IMR-90 (cell line): ENCODE data around the gene CAVIN2. TPM values are rescaled to one million over a fixed set of nuclear protein-coding genes. Genes with fewer than 3 reads are reported as not detected.

Experiments
- ATAC-seq: fragments of 200-7000 bp; cut with Tn5 transposase; 2 replicates; pipeline ENCODE4 v1.9.1; 2020; ENCODE audit warnings: low read depth, mild to moderate bottlenecking, moderate library complexity
- BruUV-seq: library from RNA; stranded (reverse); fragments of 400-500 nt; replicated peaks from 2 replicates; lab custom pipeline; 2021; lab: Mats Ljungman, UMichigan
- CTCF ChIA-PET: fragments of 300-600 bp; formaldehyde crosslinking; extraction: SDS; loops from one replicate; lab custom pipeline; 2021; ENCODE audit warnings: antibody characterized with exemption; lab: Yijun Ruan, JAX
- POLR2A ChIA-PET: fragments of 300-600 bp; sonication (Branson Sonifier 250); formaldehyde crosslinking; loops from one replicate; lab custom pipeline; 2022; ENCODE audit warnings: antibody characterized with exemption; ENCODE audit not compliant: unreplicated experiment; lab: Charles Lee
- DNase-seq: peaks from one replicate; pipeline ENCODE4 v3.0.0; 2013
- H2AFZ ChIP-seq: replicated peaks from 2 replicates; pipeline ENCODE3; 2013; ENCODE audit warnings: low read length, mild to moderate bottlenecking; ENCODE audit not compliant: poor library complexity
- H2AK5ac ChIP-seq: 2 replicates; pipeline ENCODE4 v1.6.1; 2013; ENCODE audit warnings: low read depth, low read length, inconsistent platforms
- H2AK9ac ChIP-seq: replicated peaks from 2 replicates; pipeline ENCODE3; 2013; ENCODE audit warnings: mild to moderate bottlenecking, low read depth, low read length, moderate library complexity; ENCODE audit not compliant: poor library complexity
- H2BK120ac ChIP-seq: 2 replicates; pipeline ENCODE4 v1.6.1; 2013; ENCODE audit warnings: low read depth, low read length, inconsistent platforms
- H2BK15ac ChIP-seq: 3 replicates; pipeline ENCODE4 v1.6.1; 2013; ENCODE audit warnings: low read depth, low read length, inconsistent platforms
- H2BK20ac ChIP-seq: 2 replicates; pipeline ENCODE4 v1.6.1; 2013; ENCODE audit warnings: low read depth, mild to moderate bottlenecking, inconsistent platforms, low read length, moderate library complexity
- H2BK5ac ChIP-seq: 2 replicates; pipeline ENCODE4 v1.6.1; 2013; ENCODE audit warnings: mild to moderate bottlenecking, low read depth, low read length, inconsistent platforms; ENCODE audit not compliant: poor library complexity, severe bottlenecking
- H3K14ac ChIP-seq: replicated peaks from 2 replicates; pipeline ENCODE4 v1.6.1; 2013; ENCODE audit warnings: low read depth, low read length, inconsistent platforms
- H3K18ac ChIP-seq: 2 replicates; pipeline ENCODE4 v1.6.1; 2013; ENCODE audit warnings: low read depth, low read length, control low read depth
- H3K23ac ChIP-seq: 2 replicates; pipeline ENCODE4 v1.6.1; 2013; ENCODE audit warnings: low read depth, low read length, inconsistent platforms
- H3K27ac ChIP-seq: 2 replicates; pipeline ENCODE4 v1.5.1; 2013; ENCODE audit warnings: mild to moderate bottlenecking, control low read depth, low read length; ENCODE audit not compliant: insufficient read depth
- H3K27me3 ChIP-seq: 2 replicates; pipeline ENCODE4 v1.6.1; 2013; ENCODE audit warnings: low read length; ENCODE audit not compliant: control insufficient read depth, insufficient read depth
- H3K36me3 ChIP-seq: 2 replicates; pipeline ENCODE4 v1.6.1; 2013; ENCODE audit warnings: low read length, mixed read lengths; ENCODE audit not compliant: control insufficient read depth, insufficient read depth
- H3K4ac ChIP-seq: 2 replicates; pipeline ENCODE4 v1.6.1; 2013; ENCODE audit warnings: low read depth, low read length, inconsistent platforms
- H3K4me1 ChIP-seq: 2 replicates; pipeline ENCODE4 v1.6.1; 2013; ENCODE audit warnings: low read length, mixed read lengths; ENCODE audit not compliant: control insufficient read depth, insufficient read depth
- H3K4me2 ChIP-seq: 2 replicates; pipeline ENCODE4 v1.6.1; 2013; ENCODE audit warnings: low read depth, mild to moderate bottlenecking, control low read depth, low read length, moderate library complexity
- H3K4me3 ChIP-seq: 2 replicates; pipeline ENCODE4 v1.5.1; 2013; ENCODE audit warnings: low read depth, mild to moderate bottlenecking, control low read depth, low read length, moderate library complexity; ENCODE audit not compliant: insufficient read depth
- H3K56ac ChIP-seq: 2 replicates; pipeline ENCODE4 v1.6.1; 2013; ENCODE audit warnings: low read length, inconsistent platforms; ENCODE audit not compliant: insufficient read depth; ENCODE audit errors: extremely low read depth
- H3K79me1 ChIP-seq, 2 experiments: 2 replicates each; pipeline ENCODE4 v1.6.1; 2013; ENCODE audit warnings: low read length in 2 of 2, inconsistent platforms in 1 of 2, low read depth in 1 of 2
- H3K9ac ChIP-seq: 2 replicates; pipeline ENCODE4 v1.6.1; 2013; ENCODE audit warnings: low read depth, low read length, control low read depth
- H3K9me1 ChIP-seq: 2 replicates; pipeline ENCODE4 v1.6.1; 2013; ENCODE audit warnings: low read length, inconsistent platforms; ENCODE audit not compliant: insufficient read depth
- H3K9me3 ChIP-seq: 2 replicates; pipeline ENCODE4 v1.6.1; 2013; ENCODE audit warnings: low read length; ENCODE audit not compliant: control insufficient read depth, insufficient read depth
- H4K20me1 ChIP-seq: 2 replicates; pipeline ENCODE4 v1.6.1; 2013; ENCODE audit warnings: low read length, inconsistent platforms; ENCODE audit not compliant: insufficient read depth
- H4K5ac ChIP-seq: 2 replicates; pipeline ENCODE4 v1.6.1; 2013; ENCODE audit warnings: mild to moderate bottlenecking, low read depth, low read length, control low read depth
- H4K8ac ChIP-seq, 2 experiments: 2 replicates each; pipeline ENCODE4 v1.6.1; 2013; ENCODE audit warnings: low read depth in 2 of 2, low read length in 2 of 2, control low read depth in 1 of 2, inconsistent platforms in 1 of 2
- H4K91ac ChIP-seq: 2 replicates; pipeline ENCODE4 v1.6.1; 2013; ENCODE audit warnings: low read depth, low read length, inconsistent platforms; ENCODE audit not compliant: insufficient read depth
- BHLHE40 ChIP-seq: fragments of 150-350 bp; IDR thresholded peaks from 2 replicates; pipeline ENCODE4 v1.6.1; 2016; ENCODE audit warnings: mild to moderate bottlenecking, low read depth, low read length
- CEBPB ChIP-seq: IDR thresholded peaks from 2 replicates; pipeline ENCODE4 v1.6.1; 2012; ENCODE audit warnings: low read depth, low read length, improper control_type of control experiment
- FOS ChIP-seq: fragments of 150-350 bp; IDR thresholded peaks from 2 replicates; pipeline ENCODE4 v1.6.1; 2016; ENCODE audit warnings: low read depth, low read length
- MAFK ChIP-seq: IDR thresholded peaks from 2 replicates; pipeline ENCODE4 v1.6.1; 2012; ENCODE audit warnings: low read depth, low read length, improper control_type of control experiment
- MAZ ChIP-seq: IDR thresholded peaks from 2 replicates; pipeline ENCODE4 v1.6.1; 2012; ENCODE audit warnings: low read depth, mild to moderate bottlenecking, low read length, improper control_type of control experiment, moderate library complexity, borderline replicate concordance
- MXI1 ChIP-seq: IDR thresholded peaks from 2 replicates; pipeline ENCODE4 v1.6.1; 2012; ENCODE audit warnings: low read depth, mild to moderate bottlenecking, low read length, moderate library complexity, borderline replicate concordance
- POLR2A ChIP-seq: IDR thresholded peaks from 2 replicates; pipeline ENCODE4 v1.6.1; 2012; ENCODE audit warnings: mild to moderate bottlenecking, low read depth, low read length
- RAD21 ChIP-seq: IDR thresholded peaks from 2 replicates; pipeline ENCODE4 v1.6.1; 2012; ENCODE audit warnings: low read length, improper control_type of control experiment
- RCOR1 ChIP-seq: IDR thresholded peaks from 2 replicates; pipeline ENCODE4 v1.6.1; 2012; ENCODE audit warnings: mild to moderate bottlenecking, low read length, improper control_type of control experiment; ENCODE audit not compliant: insufficient replicate concordance
- RFX5 ChIP-seq: IDR thresholded peaks from 2 replicates; pipeline ENCODE4 v1.8.0; 2012; ENCODE audit warnings: low read depth, mild to moderate bottlenecking, low read length, moderate library complexity
- SMC3 ChIP-seq: fragments of 150-350 bp; IDR thresholded peaks from 2 replicates; pipeline ENCODE4 v1.6.1; 2016; ENCODE audit warnings: low read depth, mild to moderate bottlenecking, antibody characterized with exemption, low read length, moderate library complexity
- WGBS, 2 experiments: methylation state at CpG; one replicate each; pipeline versions ENCODE4 v1.1.5 to v1.1.7; 2013; ENCODE audit warnings: missing lambda C conversion rate in 2 of 2; ENCODE audit not compliant: insufficient read length in 1 of 2; ENCODE audit errors: extremely low coverage in 2 of 2; 5-methylcytosine and 5-hydroxymethylcytosine counted together
- dilution Hi-C: fragments of 300-500 bp; cut with HindIII; formaldehyde crosslinking; loops from one replicate; pipeline ENCODE4 v1.14.3; 2018; ENCODE audit warnings: low sequenced_read_pairs; ENCODE audit not compliant: unreplicated experiment
- in situ Hi-C: fragments of 300-500 bp; cut with MboI; formaldehyde crosslinking; loops from 3 replicates; pipeline ENCODE4 v1.14.3; 2019; ENCODE audit warnings: low sequenced_read_pairs, inconsistent platforms, mixed read lengths
- intact Hi-C: fragments of 100-400 bp; cut with micrococcal nuclease; formaldehyde crosslinking; loops from 2 replicates; pipeline ENCODE4 v1.10.0; 2022
- polyA plus RNA-seq, 3 experiments: library from polyadenylated mRNA; depleted of rRNA; stranded (reverse); fragments of >200 nt; gene quantifications; 2 replicates each; pipeline ENCODE4 v1.2.3, GENCODE V29; 2012; ENCODE audit warnings: low replicate concordance in 1 of 3
- total RNA-seq: library from RNA; depleted of rRNA; stranded (reverse); fragments of >200 nt; gene quantifications from 2 replicates; pipeline ENCODE4 v1.2.3, GENCODE V29; 2012
- TF ChIP-seq, protein P1 (sequence below): fragments of 150-350 bp; IDR thresholded peaks from 2 replicates; pipeline ENCODE4 v1.6.1; 2017; ENCODE audit warnings: mild to moderate bottlenecking, antibody characterized with exemption, low read length, low read depth
- TF ChIP-seq, protein P2 (sequence below): fragments of 150-350 bp; IDR thresholded peaks from 2 replicates; pipeline ENCODE4 v1.6.1; 2016; ENCODE audit warnings: low read depth, mild to moderate bottlenecking, low read length, moderate library complexity, borderline replicate concordance
- TF ChIP-seq, protein P3 (sequence below): conservative IDR thresholded peaks from 2 replicates; pipeline ENCODE4 v1.5.1; 2012; ENCODE audit warnings: mild to moderate bottlenecking, low read depth, low read length, improper control_type of control experiment

Gene CAVIN2
- total and polyA plus RNA-seq, 2 of the 4 experiments (the other 2 are of a cell fraction), result 7.7 to 11.5 TPM

DNA sequence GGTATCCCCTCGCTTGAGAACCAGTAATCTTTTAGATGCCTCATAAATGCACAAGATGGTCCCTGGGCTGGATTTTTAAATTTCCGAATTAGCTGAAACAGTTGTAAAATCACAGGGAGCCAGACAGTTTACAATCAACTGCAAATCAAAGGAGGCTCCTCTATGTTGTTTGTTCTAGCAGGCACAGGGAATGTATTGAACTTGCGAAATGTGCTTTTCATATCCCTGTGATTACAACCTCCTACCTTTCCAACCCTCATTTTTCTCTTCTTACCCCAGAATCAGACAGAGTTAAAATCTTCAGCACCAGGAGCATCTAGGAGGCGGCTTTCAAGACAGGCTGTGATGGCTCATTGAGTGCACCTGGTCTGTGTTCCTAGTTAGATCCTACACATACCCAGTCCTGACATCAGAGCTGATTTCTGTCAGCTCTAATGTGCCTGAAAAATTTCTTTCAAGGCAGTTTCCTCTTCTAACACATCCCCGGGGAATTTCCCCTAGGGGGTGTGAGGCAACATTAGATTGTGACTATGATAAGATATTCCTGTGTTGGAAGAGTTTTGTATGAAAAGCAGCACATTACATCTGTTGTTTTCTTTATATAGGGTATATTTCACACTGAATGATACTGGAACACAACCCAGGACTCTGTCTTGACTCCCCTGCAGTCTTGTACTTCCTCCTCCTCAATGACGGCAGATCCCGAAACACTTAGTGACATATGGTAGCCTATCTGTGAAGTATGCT lies 17.9 kb upstream of the CAVIN2 start:
- dilution Hi-C loops, result no loop called here
- no CpG with 5 or more reads among the region's 7 CpGs for WGBS, 2 experiments
- BruUV-seq, result no TSS peak
- TF ChIP-seq, protein P1, sequence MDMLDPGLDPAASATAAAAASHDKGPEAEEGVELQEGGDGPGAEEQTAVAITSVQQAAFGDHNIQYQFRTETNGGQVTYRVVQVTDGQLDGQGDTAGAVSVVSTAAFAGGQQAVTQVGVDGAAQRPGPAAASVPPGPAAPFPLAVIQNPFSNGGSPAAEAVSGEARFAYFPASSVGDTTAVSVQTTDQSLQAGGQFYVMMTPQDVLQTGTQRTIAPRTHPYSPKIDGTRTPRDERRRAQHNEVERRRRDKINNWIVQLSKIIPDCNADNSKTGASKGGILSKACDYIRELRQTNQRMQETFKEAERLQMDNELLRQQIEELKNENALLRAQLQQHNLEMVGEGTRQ, result no peak
- TF ChIP-seq FOS, result no peak
- no peak for TF ChIP-seq CEBPB
- TF ChIP-seq, protein P2, sequence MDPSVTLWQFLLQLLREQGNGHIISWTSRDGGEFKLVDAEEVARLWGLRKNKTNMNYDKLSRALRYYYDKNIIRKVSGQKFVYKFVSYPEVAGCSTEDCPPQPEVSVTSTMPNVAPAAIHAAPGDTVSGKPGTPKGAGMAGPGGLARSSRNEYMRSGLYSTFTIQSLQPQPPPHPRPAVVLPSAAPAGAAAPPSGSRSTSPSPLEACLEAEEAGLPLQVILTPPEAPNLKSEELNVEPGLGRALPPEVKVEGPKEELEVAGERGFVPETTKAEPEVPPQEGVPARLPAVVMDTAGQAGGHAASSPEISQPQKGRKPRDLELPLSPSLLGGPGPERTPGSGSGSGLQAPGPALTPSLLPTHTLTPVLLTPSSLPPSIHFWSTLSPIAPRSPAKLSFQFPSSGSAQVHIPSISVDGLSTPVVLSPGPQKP, result no peak
- no peak for TF ChIP-seq BHLHE40
- no peak for TF ChIP-seq MXI1
- TF ChIP-seq RAD21, result no peak
- TF ChIP-seq, protein P3, sequence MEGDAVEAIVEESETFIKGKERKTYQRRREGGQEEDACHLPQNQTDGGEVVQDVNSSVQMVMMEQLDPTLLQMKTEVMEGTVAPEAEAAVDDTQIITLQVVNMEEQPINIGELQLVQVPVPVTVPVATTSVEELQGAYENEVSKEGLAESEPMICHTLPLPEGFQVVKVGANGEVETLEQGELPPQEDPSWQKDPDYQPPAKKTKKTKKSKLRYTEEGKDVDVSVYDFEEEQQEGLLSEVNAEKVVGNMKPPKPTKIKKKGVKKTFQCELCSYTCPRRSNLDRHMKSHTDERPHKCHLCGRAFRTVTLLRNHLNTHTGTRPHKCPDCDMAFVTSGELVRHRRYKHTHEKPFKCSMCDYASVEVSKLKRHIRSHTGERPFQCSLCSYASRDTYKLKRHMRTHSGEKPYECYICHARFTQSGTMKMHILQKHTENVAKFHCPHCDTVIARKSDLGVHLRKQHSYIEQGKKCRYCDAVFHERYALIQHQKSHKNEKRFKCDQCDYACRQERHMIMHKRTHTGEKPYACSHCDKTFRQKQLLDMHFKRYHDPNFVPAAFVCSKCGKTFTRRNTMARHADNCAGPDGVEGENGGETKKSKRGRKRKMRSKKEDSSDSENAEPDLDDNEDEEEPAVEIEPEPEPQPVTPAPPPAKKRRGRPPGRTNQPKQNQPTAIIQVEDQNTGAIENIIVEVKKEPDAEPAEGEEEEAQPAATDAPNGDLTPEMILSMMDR, result no peak
- no peak for TF ChIP-seq RFX5
- TF ChIP-seq MAFK, result no peak
- no peak for TF ChIP-seq RCOR1
- TF ChIP-seq POLR2A, result no peak
- no peak for TF ChIP-seq MAZ
- TF ChIP-seq SMC3, result no peak

More for the DNA sequence above, 17.9 kb upstream of the CAVIN2 start:
- Histone ChIP-seq H4K5ac (peak overlapping the region; percentile 35), H3K9ac (no peak overlapping the region), H2AK5ac (peak overlapping the region; percentile 50; the same call in 1 of the 2 replicates), H4K8ac (peak overlapping the region; percentile 14 to 39; a peak in 2 of 4 replicates), H3K36me3 (no peaks in the 10 kb centered on the region), H4K91ac (peak overlapping the region; percentile 7), H2BK15ac (peak overlapping the region; percentile 71; the same call in 1 of the 3 replicates), H3K9me1 (peaks cover 16% of the 10 kb centered on the region), H3K4ac (peak overlapping the region; percentile 79), H3K18ac (peak overlapping the region; percentile 75), H3K14ac (peak overlapping the region; percentile 30; the same call in 1 of the 2 replicates), H3K79me1 (no peaks in the 10 kb centered on the region), H2BK20ac (peak overlapping the region; percentile 76), H4K20me1 (no peaks in the 10 kb centered on the region), H3K4me3 (no peak overlapping the region), H3K27me3 (no peaks in the 10 kb centered on the region), H3K4me1 (peaks cover 22% of the 10 kb centered on the region), H2AK9ac (no peak overlapping the region), H2AFZ (no peak overlapping the region), H2BK120ac (peak overlapping the region; percentile 85), H3K4me2 (0 out of 2 replicates have a peak overlapping the region, but pooled peaks have one; percentile 19), H2BK5ac (no peak overlapping the region), H3K56ac (peak overlapping the region; percentile 6; the same call in 1 of the 2 replicates), H3K27ac (peak overlapping the region; percentile 66; the same call in 1 of the 2 replicates), H3K9me3 (no peaks in the 10 kb centered on the region; the same call in 1 of the 2 replicates), H3K23ac (no peak overlapping the region)
- intact Hi-C loops, result loop anchor here (10.0 kb wide), 1 partner anchor 160 kb away; no protein-coding TSS in a partner anchor
- DNase-seq (peak; percentile 53), ATAC-seq (no peak)
- POLR2A ChIA-PET, result no interaction called here
- in situ Hi-C loops, result no loop called here
- CTCF ChIA-PET, result interaction anchor here (0.8 to 1.9 kb wide), 2 partner anchors 297 to 298 kb away, joined by 3 to 6 read pairs; no protein-coding TSS in a partner anchor
